GM13977 (cell line): ENCODE measurements around the gene PPP1R12C.

Experiments used
- DNase-seq: peaks from one replicate; pipeline ENCODE4 v3.0.0; 2012; ENCODE audit warnings: low spot score
- in situ Hi-C: fragments of 300-500 bp; cut with MboI; formaldehyde crosslinking; loops from one replicate; pipeline ENCODE4 v1.12.0; 2022; ENCODE audit warnings: low sequenced_read_pairs, low pct_unique_long_range_greater_than_20kb, mixed read lengths, inconsistent platforms; ENCODE audit not compliant: unreplicated experiment
- TF ChIP-seq, protein P1 (sequence below): IDR thresholded peaks from 2 replicates; pipeline ENCODE4 v1.5.1; 2012; ENCODE audit warnings: mild to moderate bottlenecking, control low read depth; ENCODE audit not compliant: insufficient read depth; ENCODE audit errors: extremely low read depth, missing control alignments

Gene PPP1R12C

DNA sequence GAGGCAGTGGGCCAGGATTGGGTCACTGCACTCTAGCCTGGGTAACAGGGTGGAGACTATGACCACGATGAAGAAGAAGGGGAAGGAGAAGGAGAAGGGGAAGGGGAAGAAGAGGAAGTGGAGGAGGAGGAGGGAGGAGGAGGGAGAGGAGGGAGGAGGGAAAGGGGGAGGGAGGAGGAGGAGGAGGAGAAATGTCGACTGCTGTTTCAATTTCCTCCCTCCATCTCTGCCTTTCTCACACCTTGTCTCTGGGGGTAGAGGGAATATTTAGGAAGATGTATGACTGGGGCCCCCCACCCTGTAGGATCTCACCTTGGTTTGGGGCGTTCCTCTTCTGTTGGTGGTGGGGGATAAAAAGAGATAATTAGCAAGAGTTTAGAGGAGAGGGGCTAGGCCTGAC lies 27.8 kb upstream of the PPP1R12C start:
- no peak for DNase-seq
- in situ Hi-C loops, result no loop called here
- TF ChIP-seq, protein P1, sequence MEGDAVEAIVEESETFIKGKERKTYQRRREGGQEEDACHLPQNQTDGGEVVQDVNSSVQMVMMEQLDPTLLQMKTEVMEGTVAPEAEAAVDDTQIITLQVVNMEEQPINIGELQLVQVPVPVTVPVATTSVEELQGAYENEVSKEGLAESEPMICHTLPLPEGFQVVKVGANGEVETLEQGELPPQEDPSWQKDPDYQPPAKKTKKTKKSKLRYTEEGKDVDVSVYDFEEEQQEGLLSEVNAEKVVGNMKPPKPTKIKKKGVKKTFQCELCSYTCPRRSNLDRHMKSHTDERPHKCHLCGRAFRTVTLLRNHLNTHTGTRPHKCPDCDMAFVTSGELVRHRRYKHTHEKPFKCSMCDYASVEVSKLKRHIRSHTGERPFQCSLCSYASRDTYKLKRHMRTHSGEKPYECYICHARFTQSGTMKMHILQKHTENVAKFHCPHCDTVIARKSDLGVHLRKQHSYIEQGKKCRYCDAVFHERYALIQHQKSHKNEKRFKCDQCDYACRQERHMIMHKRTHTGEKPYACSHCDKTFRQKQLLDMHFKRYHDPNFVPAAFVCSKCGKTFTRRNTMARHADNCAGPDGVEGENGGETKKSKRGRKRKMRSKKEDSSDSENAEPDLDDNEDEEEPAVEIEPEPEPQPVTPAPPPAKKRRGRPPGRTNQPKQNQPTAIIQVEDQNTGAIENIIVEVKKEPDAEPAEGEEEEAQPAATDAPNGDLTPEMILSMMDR, result no peak

DNA sequence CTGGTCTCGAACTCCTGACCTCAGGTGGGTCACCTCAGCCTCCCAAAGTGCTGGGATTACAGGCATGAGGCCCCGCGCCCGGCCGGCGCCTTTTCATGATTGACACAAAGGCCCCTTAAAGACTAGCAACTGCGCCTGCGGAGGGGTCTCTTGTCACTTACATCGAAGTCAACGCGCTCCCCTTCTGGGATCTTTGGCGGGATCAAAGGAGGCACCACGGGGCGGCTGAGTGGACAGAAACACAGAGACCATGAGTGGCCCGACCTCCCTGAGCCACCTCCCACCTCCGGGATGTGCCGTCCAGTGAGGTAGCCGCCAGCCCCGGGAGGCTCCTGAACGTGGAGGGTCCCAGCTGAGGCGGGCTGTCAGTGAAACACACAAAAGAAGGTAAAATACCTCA lies 24.3 kb upstream of the PPP1R12C start:
- DNase-seq, result no peak
- in situ Hi-C loops, result no loop called here
- TF ChIP-seq, protein P1, result no peak

DNA sequence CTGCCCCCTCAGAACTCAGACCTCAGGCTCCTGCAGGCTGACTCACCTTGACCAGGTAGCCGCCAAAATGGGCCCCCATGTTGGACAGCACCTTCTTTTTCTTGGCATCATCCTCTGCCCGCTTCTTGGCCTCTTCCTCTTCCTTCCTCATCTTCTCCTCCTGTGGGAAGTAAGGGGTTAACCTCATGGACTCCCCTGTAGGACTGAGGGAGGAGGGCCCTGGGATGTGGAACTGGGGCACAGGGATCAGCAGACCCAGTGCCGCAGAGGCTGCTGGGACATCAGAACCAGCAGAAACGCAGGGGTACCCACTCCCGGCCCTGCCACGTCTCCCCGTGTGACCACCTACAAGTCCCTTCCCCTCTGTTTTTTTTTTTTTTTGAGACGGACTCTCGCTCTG lies 20.5 kb upstream of the PPP1R12C start:
- DNase-seq, result no peak
- TF ChIP-seq, protein P1, result no peak
- in situ Hi-C loops, result no loop called here

DNA sequence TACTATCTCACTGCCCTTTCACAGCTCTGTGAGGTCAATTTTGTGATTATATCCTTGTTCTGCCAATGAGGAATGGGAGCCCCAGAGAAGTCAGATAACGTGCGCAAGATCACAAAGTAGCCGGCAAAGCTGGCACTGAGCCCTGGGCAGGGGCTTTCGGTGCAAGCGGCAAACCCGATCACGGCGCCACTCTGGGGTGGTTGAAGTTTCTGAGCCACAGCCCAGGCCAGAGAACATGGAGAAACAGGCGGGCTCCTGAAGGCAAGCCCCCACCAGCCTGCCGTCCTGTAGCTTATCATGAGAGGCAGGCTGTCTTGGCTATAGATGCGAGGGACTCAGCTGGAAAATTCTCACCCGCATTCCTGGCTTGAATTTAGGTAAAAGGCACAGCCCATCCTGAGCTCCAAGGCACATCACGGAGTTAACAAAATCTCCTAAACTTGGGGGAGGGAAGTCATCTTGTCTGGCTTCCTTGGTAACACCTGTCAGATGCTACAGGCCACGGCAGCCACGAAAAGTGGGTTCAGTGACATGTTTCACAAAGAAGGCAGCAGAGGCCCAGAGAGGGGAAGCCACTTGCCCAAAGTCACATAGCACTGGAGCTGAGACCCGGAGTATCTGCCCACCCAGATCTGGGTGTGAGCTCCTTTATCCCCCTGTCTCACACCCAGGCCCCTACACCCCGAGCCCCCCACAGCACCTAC lies 19.1 kb upstream of the PPP1R12C start:
- TF ChIP-seq, protein P1, result no peak
- no peak for DNase-seq
- in situ Hi-C loops, result no loop called here

DNA sequence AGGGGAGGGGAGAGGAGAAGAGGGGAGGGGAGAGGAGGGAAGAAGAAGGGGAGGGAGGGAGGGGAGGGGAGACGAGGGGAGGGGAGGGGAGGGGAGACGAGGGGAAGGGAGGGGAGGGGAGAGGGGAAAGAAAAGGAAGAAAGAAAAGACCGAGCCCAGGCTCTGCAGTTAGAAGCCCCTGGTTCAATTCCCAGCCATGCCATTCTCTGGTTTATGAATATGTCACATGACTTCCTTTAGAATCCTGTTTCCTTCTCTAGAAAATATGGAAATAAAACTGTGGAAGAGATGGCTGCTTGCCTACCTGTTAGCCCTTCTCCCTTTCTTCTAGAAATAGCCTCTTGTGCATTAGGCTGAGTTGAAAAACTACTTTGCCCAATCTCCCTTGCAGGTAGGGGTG lies 17.3 kb upstream of the PPP1R12C start:
- in situ Hi-C loops, result no loop called here
- TF ChIP-seq, protein P1, result no peak

DNA sequence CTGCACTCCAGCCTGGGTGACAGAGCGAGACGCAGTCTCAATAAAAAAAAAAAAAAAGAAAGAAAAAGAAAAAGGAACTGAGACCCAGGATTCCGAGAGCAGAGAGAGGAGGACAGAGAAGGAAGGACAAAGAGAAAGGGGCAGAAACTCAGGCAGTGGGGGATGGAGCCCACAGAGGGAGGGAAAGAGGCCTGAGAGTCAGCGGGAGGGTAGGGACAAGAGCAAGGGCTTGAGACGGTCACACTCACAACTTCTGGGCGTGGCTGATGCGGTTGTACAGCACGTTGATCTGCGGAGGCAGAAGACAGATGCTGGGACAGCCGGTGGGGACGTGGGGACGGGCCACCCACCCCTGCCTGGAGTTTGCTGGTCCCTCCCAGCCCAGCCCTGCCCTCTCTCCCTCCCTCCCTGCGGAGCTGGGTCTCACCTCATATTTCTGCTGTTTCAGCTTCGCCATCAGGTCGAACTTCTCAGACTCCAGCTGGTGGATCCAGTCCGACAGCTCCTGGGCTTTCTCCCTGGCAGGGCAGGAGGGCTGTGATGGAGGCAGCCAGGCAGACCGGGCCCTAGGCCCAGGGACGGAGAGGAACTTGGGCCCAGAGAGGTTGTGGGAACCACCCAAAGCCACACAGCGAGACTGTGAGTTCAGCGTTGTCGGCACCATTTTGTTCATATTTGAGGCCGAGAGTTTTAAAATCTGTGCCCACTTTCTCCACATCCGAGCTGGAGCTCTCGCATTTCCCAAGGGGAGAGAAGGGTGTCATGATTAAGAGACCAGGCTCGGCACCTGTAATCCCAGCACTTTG lies 16.4 kb upstream of the PPP1R12C start:
- TF ChIP-seq, protein P1, result no peak
- in situ Hi-C loops, result no loop called here
- no peak for DNase-seq

More for the DNA sequence above, 17.3 kb upstream of the PPP1R12C start:
- no peak for DNase-seq
